GM23248 (cell line): ENCODE measurements around the gene DPYSL5.

Experiments used
- EZH2 ChIP-seq: fragments of 200-600 bp; sonication (generic); IDR thresholded peaks from 2 replicates; pipeline ENCODE4 v1.6.1; 2018; ENCODE audit warnings: antibody characterized with exemption, mild to moderate bottlenecking; ENCODE audit not compliant: insufficient read depth, poor library complexity, severe bottlenecking
- EZH2phosphoT487 ChIP-seq: fragments of 200-600 bp; sonication (generic); IDR thresholded peaks from 2 replicates; pipeline ENCODE4 v1.6.1; 2018; ENCODE audit warnings: antibody characterized with exemption, moderate library complexity, mild to moderate bottlenecking, low read depth; ENCODE audit not compliant: insufficient read depth

GRCh38 chr2:26880161-26880560 is 32.2 kb downstream of the DPYSL5 start:
- TF ChIP-seq EZH2 (no peak), EZH2phosphoT487 (no peak)
